Measurements from ENCODE around the gene BZW2.

BZW2 gene

GRCh38 chr7:16739863-16740622, 94.1 kb downstream of the BZW2 start:
- in situ Hi-C loops (cut with MboI; ENCODE audit: low sequenced_read_pairs, unreplicated experiment) = no loop called here
- TF ChIP-seq, protein P1, sequence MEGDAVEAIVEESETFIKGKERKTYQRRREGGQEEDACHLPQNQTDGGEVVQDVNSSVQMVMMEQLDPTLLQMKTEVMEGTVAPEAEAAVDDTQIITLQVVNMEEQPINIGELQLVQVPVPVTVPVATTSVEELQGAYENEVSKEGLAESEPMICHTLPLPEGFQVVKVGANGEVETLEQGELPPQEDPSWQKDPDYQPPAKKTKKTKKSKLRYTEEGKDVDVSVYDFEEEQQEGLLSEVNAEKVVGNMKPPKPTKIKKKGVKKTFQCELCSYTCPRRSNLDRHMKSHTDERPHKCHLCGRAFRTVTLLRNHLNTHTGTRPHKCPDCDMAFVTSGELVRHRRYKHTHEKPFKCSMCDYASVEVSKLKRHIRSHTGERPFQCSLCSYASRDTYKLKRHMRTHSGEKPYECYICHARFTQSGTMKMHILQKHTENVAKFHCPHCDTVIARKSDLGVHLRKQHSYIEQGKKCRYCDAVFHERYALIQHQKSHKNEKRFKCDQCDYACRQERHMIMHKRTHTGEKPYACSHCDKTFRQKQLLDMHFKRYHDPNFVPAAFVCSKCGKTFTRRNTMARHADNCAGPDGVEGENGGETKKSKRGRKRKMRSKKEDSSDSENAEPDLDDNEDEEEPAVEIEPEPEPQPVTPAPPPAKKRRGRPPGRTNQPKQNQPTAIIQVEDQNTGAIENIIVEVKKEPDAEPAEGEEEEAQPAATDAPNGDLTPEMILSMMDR (IDR thresholded peaks at IDR 0.05; ENCODE audit: borderline replicate concordance, control extremely low read depth, extremely low read depth, insufficient read depth, missing control alignments) = no peak
- no peak for DNase-seq (ENCODE audit: low spot score)

DNA sequence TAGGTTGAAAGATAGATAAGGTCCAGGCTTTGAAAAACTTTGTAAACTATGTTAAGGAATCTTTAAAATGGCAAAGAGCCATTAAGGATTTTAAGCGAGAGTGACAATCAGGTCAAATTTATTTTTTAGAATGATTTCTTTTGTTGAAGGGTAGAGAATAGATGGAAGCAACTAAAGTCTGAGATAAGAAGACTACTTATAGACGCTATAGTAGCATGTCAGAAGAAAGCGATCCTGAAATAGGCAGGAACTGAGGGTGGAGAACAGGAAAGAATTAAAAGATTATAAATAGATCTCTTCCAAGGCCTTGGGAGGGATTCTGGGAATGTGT, 94.6 kb downstream of the BZW2 start:
- in situ Hi-C loops (cut with MboI; ENCODE audit: low sequenced_read_pairs, unreplicated experiment) = no loop called here
- TF ChIP-seq, protein P1 (IDR thresholded peaks at IDR 0.05; ENCODE audit: borderline replicate concordance, control extremely low read depth, extremely low read depth, insufficient read depth, missing control alignments) = no peak
- DNase-seq (ENCODE audit: low spot score) = no peak

DNA sequence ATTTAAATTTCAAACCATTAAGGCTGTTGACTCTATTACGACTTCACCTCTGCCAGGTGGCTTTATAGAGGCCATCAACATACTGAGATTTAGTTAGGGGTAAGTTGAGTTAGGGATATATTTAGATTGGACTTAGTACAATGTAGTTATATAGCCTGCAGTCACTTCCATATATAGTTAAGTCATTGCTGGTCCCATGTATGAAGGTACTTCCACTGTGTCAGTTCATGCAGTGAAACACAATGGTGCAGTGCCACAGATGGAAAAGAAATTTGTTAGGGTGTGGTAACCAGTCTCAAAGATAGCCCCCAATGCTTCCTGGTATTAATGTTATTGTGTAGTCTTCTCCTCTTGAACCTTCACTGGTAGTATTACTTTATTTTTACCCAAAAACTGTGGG, 95.0 kb downstream of the BZW2 start:
- no peak for DNase-seq (ENCODE audit: low spot score)

GRCh38 chr7:16741676-16742075, 95.7 kb downstream of the BZW2 start:
- in situ Hi-C loops (cut with MboI; ENCODE audit: low sequenced_read_pairs, unreplicated experiment) = no loop called here
- DNase-seq (ENCODE audit: low spot score) = no peak
- TF ChIP-seq, protein P1 (IDR thresholded peaks at IDR 0.05; ENCODE audit: borderline replicate concordance, control extremely low read depth, extremely low read depth, insufficient read depth, missing control alignments) = no peak

More for the DNA sequence above, 95.0 kb downstream of the BZW2 start:
- in situ Hi-C loops (cut with MboI; ENCODE audit: low sequenced_read_pairs, unreplicated experiment) = no loop called here
- TF ChIP-seq, protein P1 (IDR thresholded peaks at IDR 0.05; ENCODE audit: borderline replicate concordance, control extremely low read depth, extremely low read depth, insufficient read depth, missing control alignments) = no peak

DNA sequence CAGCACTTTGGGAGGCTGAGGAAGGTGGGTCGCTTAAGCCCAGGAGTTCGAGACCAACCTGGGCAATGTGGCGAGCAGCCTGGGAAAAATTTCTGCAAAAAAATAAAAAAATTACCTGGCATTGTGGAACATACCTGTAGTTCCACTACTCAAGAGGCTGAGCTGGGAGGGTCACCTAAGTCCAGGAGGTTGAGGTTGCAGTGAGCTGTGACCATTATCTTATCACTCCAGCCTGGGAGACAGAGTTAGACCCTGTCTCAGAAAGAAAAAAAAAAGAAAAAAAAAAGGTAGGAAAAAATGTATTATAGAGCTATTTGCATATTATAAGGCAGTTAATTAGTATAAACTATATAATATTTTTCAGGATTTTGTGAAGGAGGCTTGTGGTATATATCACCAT, 96.6 kb downstream of the BZW2 start:
- DNase-seq (ENCODE audit: low spot score) = no peak
- in situ Hi-C loops (cut with MboI; ENCODE audit: low sequenced_read_pairs, unreplicated experiment) = no loop called here
- TF ChIP-seq, protein P1 (IDR thresholded peaks at IDR 0.05; ENCODE audit: borderline replicate concordance, control extremely low read depth, extremely low read depth, insufficient read depth, missing control alignments) = no peak

- TF ChIP-seq, protein P1 (IDR thresholded peaks at IDR 0.05; ENCODE audit: borderline replicate concordance, control extremely low read depth, extremely low read depth, insufficient read depth, missing control alignments) = no peak
- no peak for DNase-seq (ENCODE audit: low spot score)
- in situ Hi-C loops (cut with MboI; ENCODE audit: low sequenced_read_pairs, unreplicated experiment) = no loop called here
Measured at GRCh38 chr7:16743236-16743635, 97.3 kb downstream of the BZW2 start.

Data from GM13976 (cell line).